Measurements from ENCODE around the gene DICER1.

DNA sequence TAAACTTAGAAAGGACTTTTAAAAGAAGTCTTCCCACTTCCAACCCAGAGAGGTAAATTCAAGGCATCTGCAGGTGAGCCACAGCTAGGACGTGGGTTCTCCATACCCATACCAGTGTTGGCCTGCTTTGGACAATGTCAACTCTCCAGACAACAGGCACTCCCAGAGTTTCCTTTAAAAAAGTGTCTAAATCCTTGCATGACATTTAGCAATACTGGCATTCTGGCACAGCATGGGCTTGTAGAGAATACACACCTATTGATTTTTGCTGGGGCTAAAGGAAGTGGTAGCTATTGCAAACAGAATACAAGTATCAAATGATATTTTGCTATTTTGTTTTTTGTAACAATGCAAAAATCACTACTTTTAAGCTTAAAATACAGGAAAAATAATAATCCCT lies 25.8 kb upstream of the DICER1 start:
- TF ChIP-seq, protein P1, sequence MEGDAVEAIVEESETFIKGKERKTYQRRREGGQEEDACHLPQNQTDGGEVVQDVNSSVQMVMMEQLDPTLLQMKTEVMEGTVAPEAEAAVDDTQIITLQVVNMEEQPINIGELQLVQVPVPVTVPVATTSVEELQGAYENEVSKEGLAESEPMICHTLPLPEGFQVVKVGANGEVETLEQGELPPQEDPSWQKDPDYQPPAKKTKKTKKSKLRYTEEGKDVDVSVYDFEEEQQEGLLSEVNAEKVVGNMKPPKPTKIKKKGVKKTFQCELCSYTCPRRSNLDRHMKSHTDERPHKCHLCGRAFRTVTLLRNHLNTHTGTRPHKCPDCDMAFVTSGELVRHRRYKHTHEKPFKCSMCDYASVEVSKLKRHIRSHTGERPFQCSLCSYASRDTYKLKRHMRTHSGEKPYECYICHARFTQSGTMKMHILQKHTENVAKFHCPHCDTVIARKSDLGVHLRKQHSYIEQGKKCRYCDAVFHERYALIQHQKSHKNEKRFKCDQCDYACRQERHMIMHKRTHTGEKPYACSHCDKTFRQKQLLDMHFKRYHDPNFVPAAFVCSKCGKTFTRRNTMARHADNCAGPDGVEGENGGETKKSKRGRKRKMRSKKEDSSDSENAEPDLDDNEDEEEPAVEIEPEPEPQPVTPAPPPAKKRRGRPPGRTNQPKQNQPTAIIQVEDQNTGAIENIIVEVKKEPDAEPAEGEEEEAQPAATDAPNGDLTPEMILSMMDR (IDR thresholded peaks at IDR 0.05 in 2 of 3, conservative IDR thresholded peaks at IDR 0.05 in 1 of 3; ENCODE audit: insufficient read depth in 2 of 3, low read depth in 1 of 3, low read length in 3 of 3), result no peak
- TF ChIP-seq SRSF9 (IDR thresholded peaks at IDR 0.05; ENCODE audit: borderline replicate concordance, low read depth, low read length) (no peak), CEBPB (tag; IDR thresholded peaks at IDR 0.05) (no peak), SIN3A (IDR thresholded peaks at IDR 0.05; ENCODE audit: borderline replicate concordance in 2 of 2, control insufficient read depth in 1 of 2, low read depth in 2 of 2, low read length in 2 of 2) (no peak), KDM5B (IDR thresholded peaks at IDR 0.05; ENCODE audit: insufficient replicate concordance, low read depth, low read length) (no peak)
- TF ChIP-seq, protein P2, sequence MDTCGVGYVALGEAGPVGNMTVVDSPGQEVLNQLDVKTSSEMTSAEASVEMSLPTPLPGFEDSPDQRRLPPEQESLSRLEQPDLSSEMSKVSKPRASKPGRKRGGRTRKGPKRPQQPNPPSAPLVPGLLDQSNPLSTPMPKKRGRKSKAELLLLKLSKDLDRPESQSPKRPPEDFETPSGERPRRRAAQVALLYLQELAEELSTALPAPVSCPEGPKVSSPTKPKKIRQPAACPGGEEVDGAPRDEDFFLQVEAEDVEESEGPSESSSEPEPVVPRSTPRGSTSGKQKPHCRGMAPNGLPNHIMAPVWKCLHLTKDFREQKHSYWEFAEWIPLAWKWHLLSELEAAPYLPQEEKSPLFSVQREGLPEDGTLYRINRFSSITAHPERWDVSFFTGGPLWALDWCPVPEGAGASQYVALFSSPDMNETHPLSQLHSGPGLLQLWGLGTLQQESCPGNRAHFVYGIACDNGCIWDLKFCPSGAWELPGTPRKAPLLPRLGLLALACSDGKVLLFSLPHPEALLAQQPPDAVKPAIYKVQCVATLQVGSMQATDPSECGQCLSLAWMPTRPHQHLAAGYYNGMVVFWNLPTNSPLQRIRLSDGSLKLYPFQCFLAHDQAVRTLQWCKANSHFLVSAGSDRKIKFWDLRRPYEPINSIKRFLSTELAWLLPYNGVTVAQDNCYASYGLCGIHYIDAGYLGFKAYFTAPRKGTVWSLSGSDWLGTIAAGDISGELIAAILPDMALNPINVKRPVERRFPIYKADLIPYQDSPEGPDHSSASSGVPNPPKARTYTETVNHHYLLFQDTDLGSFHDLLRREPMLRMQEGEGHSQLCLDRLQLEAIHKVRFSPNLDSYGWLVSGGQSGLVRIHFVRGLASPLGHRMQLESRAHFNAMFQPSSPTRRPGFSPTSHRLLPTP (IDR thresholded peaks at IDR 0.05; ENCODE audit: borderline replicate concordance, extremely low read depth, insufficient read length), result no peak

All from K562 (cell line).